Prostate gland (tissue), 2 donors: ENCODE results near the gene RNF25. TPM values are rescaled to one million over a fixed set of nuclear protein-coding genes. Genes with fewer than 3 reads are reported as not detected.

Experiments used
- DNase-seq: peaks from one replicate; pipeline ENCODE4 v3.0.0-alpha.2; 2019; ENCODE audit warnings: low spot score
- H3K27ac ChIP-seq, 2 donors: fragments of 200-600 bp; sonication (generic); 2 replicates each; pipeline ENCODE4 v1.5.1; 2017 to 2019
- H3K27me3 ChIP-seq: fragments of 200-600 bp; sonication (generic); replicated peaks from 2 replicates; pipeline ENCODE4 v1.5.1; 2019; ENCODE audit not compliant: insufficient read depth
- H3K36me3 ChIP-seq, 2 donors: fragments of 200-600 bp; sonication (generic); 1 replicate in 1 of 2; 2 replicates in 1 of 2; pipeline versions ENCODE4 v1.5.1 to v1.8.1; 2017 to 2019
- H3K4me1 ChIP-seq: fragments of 200-600 bp; sonication (generic); replicated peaks from 2 replicates; pipeline ENCODE4 v1.5.1; 2019
- H3K4me3 ChIP-seq, 2 donors: fragments of 200-600 bp; sonication (generic); 2 replicates each; pipeline ENCODE4 v1.5.1; 2017 to 2019
- H3K9me3 ChIP-seq: fragments of 200-600 bp; sonication (generic); 2 replicates; pipeline ENCODE4 v1.5.1; 2017
- POLR2A ChIP-seq: fragments of 450-650 bp; IDR thresholded peaks from one replicate; pipeline ENCODE4 v1.6.1; 2016; ENCODE audit warnings: antibody characterized with exemption, mild to moderate bottlenecking
- POLR2AphosphoS5 ChIP-seq: sonication (generic); formaldehyde crosslinking; IDR thresholded peaks from one replicate; pipeline ENCODE4 v1.6.1; 2017; ENCODE audit warnings: antibody characterized with exemption
- WGBS: methylation state at CpG from one replicate; pipeline ENCODE4 v1.1.5; 2018; 5-methylcytosine and 5-hydroxymethylcytosine counted together
- intact Hi-C: fragments of 100-400 bp; cut with DNase I; formaldehyde crosslinking; loops from one replicate; pipeline ENCODE4 v1.14.2; 2022
- total RNA-seq, 2 donors: library from RNA; depleted of rRNA; stranded (reverse); fragments of >200 nt; gene quantifications; one replicate each; pipeline ENCODE4 v1.1.0, GENCODE V29; 2016
- TF ChIP-seq, protein P1 (sequence below), 4 experiments: fragments of 200-600 bp in 2 of 4; fragments of 450-650 bp in 2 of 4; sonication (generic) in 2 of 4; IDR thresholded peaks; 1 replicate in 3 of 4; 2 replicates in 1 of 4; pipeline ENCODE4 v1.5.1; 2016 to 2019; ENCODE audit warnings: antibody characterized with exemption in 4 of 4, mild to moderate bottlenecking in 2 of 4, moderate library complexity in 2 of 4

RNF25 gene, protein sequence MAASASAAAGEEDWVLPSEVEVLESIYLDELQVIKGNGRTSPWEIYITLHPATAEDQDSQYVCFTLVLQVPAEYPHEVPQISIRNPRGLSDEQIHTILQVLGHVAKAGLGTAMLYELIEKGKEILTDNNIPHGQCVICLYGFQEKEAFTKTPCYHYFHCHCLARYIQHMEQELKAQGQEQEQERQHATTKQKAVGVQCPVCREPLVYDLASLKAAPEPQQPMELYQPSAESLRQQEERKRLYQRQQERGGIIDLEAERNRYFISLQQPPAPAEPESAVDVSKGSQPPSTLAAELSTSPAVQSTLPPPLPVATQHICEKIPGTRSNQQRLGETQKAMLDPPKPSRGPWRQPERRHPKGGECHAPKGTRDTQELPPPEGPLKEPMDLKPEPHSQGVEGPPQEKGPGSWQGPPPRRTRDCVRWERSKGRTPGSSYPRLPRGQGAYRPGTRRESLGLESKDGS
- 10 to 100 TPM; 20.0 to 32.5 TPM for total RNA-seq

DNA sequence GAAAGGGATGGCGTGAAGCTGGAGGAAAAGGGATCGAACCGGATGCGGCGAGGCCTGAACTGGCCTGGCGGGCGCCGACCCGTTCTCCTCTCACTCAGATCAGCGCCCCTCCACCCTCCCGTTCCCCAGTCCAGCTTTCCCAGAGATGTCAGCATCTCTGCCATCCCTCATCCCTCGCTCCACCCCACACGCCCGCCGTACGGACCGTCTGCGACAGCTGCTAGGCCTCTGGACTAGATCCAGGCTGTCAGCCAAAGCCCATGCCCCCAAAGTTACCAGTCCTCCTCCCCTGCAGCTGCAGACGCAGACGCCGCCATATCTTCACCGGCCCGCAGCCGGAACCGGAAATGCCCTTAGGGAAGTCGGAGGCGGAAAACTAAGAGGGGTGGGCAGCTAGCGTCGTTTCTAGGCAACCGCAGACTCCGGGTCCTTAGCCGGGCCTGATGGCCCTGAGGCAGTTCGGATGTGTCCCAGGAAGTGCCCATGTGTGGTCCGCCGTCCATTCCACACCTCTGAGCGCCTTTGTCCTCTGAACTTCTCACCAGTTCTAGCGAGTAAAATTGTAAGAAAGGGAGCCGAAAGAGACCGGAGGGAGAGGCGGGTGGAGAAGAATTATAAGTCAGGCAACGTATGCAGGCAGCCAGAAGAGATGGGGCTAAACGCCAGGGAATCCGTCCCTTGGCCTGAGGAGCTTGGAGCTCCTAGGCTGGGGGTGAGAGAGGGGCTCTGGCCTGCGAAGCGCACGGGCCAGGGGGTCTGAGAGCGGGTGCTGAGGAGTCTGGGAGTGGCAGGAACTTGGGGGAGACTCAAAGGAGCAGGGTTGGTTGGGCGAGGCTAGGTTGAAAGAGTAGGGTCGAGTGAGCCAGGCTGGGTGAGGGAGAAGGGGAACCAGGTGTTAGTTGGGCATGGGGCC is at the start of gene RNF25, which contains the start of gene STK36:
TSS of gene RNF25 (minus strand) at position 349 of the 913 bp plus-strand sequence. CDS start at position 317, 32 bp downstream.
TSS of gene STK36 (plus strand) at position 433 of the 913 bp plus-strand sequence. CDS start 744 bp downstream, outside the sequence.
- Histone ChIP-seq H3K36me3 (peaks cover 0 to 6% of the 10 kb centered on the region in 2 donors), H3K9me3 (no peaks in the 10 kb centered on the region), H3K4me1 (peaks cover 4% of the 10 kb centered on the region), H3K27me3 (no peaks in the 10 kb centered on the region), H3K4me3 (peak within 1 kb of the TSS; percentile 48 to 73), H3K27ac (peak within 1 kb of the TSS; percentile 56 to 65)
- intact Hi-C loops: no loop called here
- WGBS: under 1% methylated on average over 49 of the region's 49 CpGs
- TF ChIP-seq POLR2A (peak; percentile 30), POLR2AphosphoS5 (peak; percentile 92)
- TF ChIP-seq, protein P1, sequence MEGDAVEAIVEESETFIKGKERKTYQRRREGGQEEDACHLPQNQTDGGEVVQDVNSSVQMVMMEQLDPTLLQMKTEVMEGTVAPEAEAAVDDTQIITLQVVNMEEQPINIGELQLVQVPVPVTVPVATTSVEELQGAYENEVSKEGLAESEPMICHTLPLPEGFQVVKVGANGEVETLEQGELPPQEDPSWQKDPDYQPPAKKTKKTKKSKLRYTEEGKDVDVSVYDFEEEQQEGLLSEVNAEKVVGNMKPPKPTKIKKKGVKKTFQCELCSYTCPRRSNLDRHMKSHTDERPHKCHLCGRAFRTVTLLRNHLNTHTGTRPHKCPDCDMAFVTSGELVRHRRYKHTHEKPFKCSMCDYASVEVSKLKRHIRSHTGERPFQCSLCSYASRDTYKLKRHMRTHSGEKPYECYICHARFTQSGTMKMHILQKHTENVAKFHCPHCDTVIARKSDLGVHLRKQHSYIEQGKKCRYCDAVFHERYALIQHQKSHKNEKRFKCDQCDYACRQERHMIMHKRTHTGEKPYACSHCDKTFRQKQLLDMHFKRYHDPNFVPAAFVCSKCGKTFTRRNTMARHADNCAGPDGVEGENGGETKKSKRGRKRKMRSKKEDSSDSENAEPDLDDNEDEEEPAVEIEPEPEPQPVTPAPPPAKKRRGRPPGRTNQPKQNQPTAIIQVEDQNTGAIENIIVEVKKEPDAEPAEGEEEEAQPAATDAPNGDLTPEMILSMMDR (IDR thresholded peaks at IDR 0.05): no peak
- peak; percentile 75 for DNase-seq

DNA sequence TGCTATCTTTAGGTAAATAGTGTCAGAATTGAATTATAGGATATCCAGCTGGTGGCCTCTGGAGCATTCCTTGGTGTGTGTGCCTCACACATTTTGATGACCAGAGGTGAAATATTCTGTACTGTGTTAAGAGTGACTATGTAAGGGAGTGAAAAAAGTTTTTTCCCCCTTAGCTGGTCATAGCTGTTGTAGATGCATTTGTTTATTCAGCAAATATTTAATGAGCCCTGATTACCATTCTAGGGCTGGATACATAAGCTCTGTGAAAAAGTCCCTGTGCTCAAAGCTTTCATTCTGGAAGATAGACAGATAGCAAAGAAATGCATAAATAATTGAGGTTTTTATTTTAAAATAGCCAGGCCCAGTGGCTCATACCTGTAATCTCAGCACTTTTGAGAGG is 49.7 kb upstream of the RNF25 start:
- no peak overlapping the region for H3K27ac ChIP-seq
- DNase-seq: no peak
- no peaks in the 10 kb centered on the region for H3K36me3 ChIP-seq
- H3K4me1 ChIP-seq: no peaks in the 10 kb centered on the region
- no peaks in the 10 kb centered on the region for H3K9me3 ChIP-seq
- no peak for TF ChIP-seq POLR2A
- TF ChIP-seq, protein P1 (IDR thresholded peaks at IDR 0.05): no peak
- no peak overlapping the region for H3K4me3 ChIP-seq
- intact Hi-C loops: no loop called here
- H3K27me3 ChIP-seq: no peaks in the 10 kb centered on the region

DNA sequence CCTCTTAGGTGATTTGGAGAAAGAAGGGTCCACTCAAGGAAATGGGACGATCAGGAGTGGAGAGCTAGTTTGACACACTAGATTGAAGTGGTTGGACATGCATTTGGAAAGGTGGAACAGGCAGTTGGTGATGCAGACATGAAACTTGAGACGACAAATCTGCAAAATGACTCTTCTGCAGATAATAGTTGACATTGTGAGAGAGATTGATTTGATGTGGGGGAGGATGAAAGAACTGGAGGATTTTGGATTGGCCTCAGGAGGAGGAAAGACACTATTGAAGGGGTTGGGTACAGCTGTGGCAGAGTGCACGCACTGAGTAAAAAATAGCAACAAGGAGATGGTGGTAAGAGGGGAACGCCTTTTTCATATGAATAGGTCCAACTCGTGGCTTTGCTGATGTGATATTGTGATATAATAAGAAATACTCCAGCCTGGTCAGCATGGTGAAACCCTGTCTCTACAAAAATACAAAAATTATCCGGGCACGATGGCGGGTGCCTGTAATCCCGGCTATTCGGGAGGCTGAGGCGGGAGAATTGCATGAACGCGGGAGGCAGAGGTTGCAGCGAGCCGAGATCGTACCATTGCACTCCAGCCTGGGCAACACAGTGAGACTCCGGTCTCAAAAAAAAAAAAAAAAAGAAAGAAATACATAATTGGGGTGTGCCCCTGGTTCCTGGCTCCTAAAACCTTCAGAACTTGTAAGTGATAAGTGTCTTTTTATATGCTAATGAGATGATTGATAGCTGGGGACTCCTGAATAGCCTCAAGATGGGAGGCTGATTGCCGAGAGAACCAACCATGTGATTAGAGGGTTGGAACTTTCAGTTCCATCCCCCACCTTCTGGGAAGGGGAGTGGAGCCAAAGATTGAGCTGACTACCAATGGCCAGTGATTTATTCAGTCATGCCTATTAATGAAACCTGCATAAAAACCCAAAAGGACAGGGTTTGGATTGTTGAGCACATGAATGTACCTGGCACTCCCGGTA is 48.5 kb upstream of the RNF25 start:
- 91% methylated on average over 19 of the region's 19 CpGs for WGBS
- DNase-seq: no peak
- Histone ChIP-seq H3K9me3 (no peaks in the 10 kb centered on the region), H3K36me3 (no peaks in the 10 kb centered on the region), H3K4me3 (no peak overlapping the region), H3K27me3 (no peaks in the 10 kb centered on the region), H3K4me1 (no peaks in the 10 kb centered on the region), H3K27ac (no peak overlapping the region)
- TF ChIP-seq POLR2AphosphoS5 (no peak), POLR2A (no peak)
- TF ChIP-seq, protein P1 (IDR thresholded peaks at IDR 0.05): no peak
- intact Hi-C loops: no loop called here

DNA sequence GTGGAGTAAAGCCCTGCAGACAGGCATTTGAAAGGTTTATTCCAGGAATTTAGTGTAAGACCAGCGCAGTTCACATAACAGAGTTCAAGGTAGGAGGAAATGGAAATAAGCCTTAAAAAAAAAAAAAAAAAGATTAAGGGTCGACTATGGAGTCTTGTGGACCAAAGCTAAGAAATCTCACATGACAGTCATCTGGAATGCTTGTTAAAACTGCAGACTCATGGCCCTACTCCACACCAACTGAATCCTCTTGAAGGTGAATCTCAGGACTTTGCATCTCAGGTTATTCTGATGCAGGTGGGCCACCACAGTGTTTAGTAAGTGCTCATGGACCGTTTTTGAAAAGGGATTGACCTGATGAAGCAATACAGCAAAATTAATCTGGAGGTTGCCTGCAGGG is 47.7 kb upstream of the RNF25 start:
- WGBS: 65% methylated on average over 3 of the region's 3 CpGs
- no peak for TF ChIP-seq POLR2AphosphoS5
- TF ChIP-seq, protein P1 (IDR thresholded peaks at IDR 0.05): no peak
- no peak for TF ChIP-seq POLR2A
- intact Hi-C loops: no loop called here
- no peak for DNase-seq
- no peaks in the 10 kb centered on the region for H3K9me3 ChIP-seq
- no peaks in the 10 kb centered on the region for H3K36me3 ChIP-seq
- no peaks in the 10 kb centered on the region for H3K4me1 ChIP-seq
- no peak overlapping the region for H3K4me3 ChIP-seq
- no peaks in the 10 kb centered on the region for H3K27me3 ChIP-seq
- H3K27ac ChIP-seq: no peak overlapping the region
